ENCODE measurements around the gene GRM5.
A peak's percentile ranks its signal among the peaks of the same experiment; 100 is the strongest.
"Not testable (repeated sequence)": the region's sequence is repeated elsewhere in the genome, so short reads cannot be mapped to it uniquely, and the experiment has no call there.

GRM5 gene

GRCh38 chr11:89065651-89066201 is at the start of gene GRM5:
TSS of gene GRM5 (minus strand) at chr11:89065982. CDS start at chr11:89047872, 18,110 bp downstream.
- not testable (repeated sequence) for DNase-seq (ENCODE audit: low read depth in 2 of 2)

- not testable (repeated sequence) for DNase-seq (ENCODE audit: low read depth in 2 of 2)
Observed at GRCh38 chr11:89097956-89098355, 32.2 kb upstream of the GRM5 start.

GRCh38 chr11:89093806-89094205 is 28.0 kb upstream of the GRM5 start:
- not testable (repeated sequence) for DNase-seq (ENCODE audit: low read depth in 2 of 2)

- not testable (repeated sequence) for DNase-seq (ENCODE audit: low read depth in 2 of 2)
Observed at GRCh38 chr11:89084951-89085350, 19.2 kb upstream of the GRM5 start.

- DNase-seq (ENCODE audit: low read depth in 2 of 2), result not testable (repeated sequence)
Observed at GRCh38 chr11:89070911-89071310, 5.1 kb upstream of the GRM5 start.

- no peak for DNase-seq (ENCODE audit: low read depth in 2 of 2)
Observed at GRCh38 chr11:89067264-89067663, 1.5 kb upstream of the GRM5 start.

- DNase-seq (ENCODE audit: low read depth in 2 of 2), result no peak
Observed at GRCh38 chr11:89065066-89065465, 716 bp downstream of the GRM5 start.

GRCh38 chr11:89063481-89063951 is 2.3 kb downstream of the GRM5 start:
- DNase-seq (ENCODE audit: low read depth in 2 of 2), result not testable (repeated sequence)

GRCh38 chr11:89062771-89063298 is 2.9 kb downstream of the GRM5 start:
- DNase-seq (ENCODE audit: low read depth in 2 of 2), result not testable (repeated sequence)

GRCh38 chr11:89061839-89062238 is 3.9 kb downstream of the GRM5 start:
- peak in 1 of 2 experiments; percentile 0 for DNase-seq (ENCODE audit: low read depth in 2 of 2)

- not testable (repeated sequence) for DNase-seq (ENCODE audit: low read depth in 2 of 2)
Observed at GRCh38 chr11:89057406-89057805, 8.4 kb downstream of the GRM5 start.

- no peak for DNase-seq (ENCODE audit: low read depth in 2 of 2)
Observed at GRCh38 chr11:89052220-89052619, 13.6 kb downstream of the GRM5 start.

GRCh38 chr11:89047159-89047558 is 18.6 kb downstream of the GRM5 start:
- DNase-seq (ENCODE audit: low read depth in 2 of 2), result not testable (repeated sequence)

- DNase-seq (ENCODE audit: low read depth in 2 of 2), result not testable (repeated sequence)
Observed at GRCh38 chr11:89043861-89044588, 21.8 kb downstream of the GRM5 start.

- not testable (repeated sequence) for DNase-seq (ENCODE audit: low read depth in 2 of 2)
Observed at GRCh38 chr11:89029671-89030070, 36.1 kb downstream of the GRM5 start.

GRCh38 chr11:89021339-89021738 is 44.4 kb downstream of the GRM5 start:
- DNase-seq (ENCODE audit: low read depth in 2 of 2), result no peak

- peak; percentile 7 to 15 for DNase-seq (ENCODE audit: low read depth in 2 of 2)
Observed at GRCh38 chr11:89019827-89020547, 45.8 kb downstream of the GRM5 start.

GRCh38 chr11:89016214-89016613 is 49.6 kb downstream of the GRM5 start:
- no peak for DNase-seq (ENCODE audit: low read depth in 2 of 2)

GRCh38 chr11:89015614-89016013 is 50.2 kb downstream of the GRM5 start:
- no peak for DNase-seq (ENCODE audit: low read depth in 2 of 2)

GRCh38 chr11:89000852-89001251 is 64.9 kb downstream of the GRM5 start:
- DNase-seq (ENCODE audit: low read depth in 2 of 2), result not testable (repeated sequence)

GRCh38 chr11:88979641-88980040 is 86.1 kb downstream of the GRM5 start:
- DNase-seq (ENCODE audit: low read depth in 2 of 2), result peak; percentile 54 to 58

- not testable (repeated sequence) for DNase-seq (ENCODE audit: low read depth in 2 of 2)
Observed at GRCh38 chr11:88978992-88979391, 86.8 kb downstream of the GRM5 start.
